Epithelial cell of prostate (primary cell): ENCODE measurements around the gene PUM1.

ENCODE experiments used
- DNase-seq: peaks from one replicate; pipeline ENCODE4 v3.0.0-alpha.2; 2011; ENCODE audit warnings: low read depth, low spot score
- H3K27ac ChIP-seq: fragments of 450-650 bp; 2 replicates; pipeline ENCODE4 v1.5.1; 2017; ENCODE audit warnings: mild to moderate bottlenecking

PUM1 gene

DNA sequence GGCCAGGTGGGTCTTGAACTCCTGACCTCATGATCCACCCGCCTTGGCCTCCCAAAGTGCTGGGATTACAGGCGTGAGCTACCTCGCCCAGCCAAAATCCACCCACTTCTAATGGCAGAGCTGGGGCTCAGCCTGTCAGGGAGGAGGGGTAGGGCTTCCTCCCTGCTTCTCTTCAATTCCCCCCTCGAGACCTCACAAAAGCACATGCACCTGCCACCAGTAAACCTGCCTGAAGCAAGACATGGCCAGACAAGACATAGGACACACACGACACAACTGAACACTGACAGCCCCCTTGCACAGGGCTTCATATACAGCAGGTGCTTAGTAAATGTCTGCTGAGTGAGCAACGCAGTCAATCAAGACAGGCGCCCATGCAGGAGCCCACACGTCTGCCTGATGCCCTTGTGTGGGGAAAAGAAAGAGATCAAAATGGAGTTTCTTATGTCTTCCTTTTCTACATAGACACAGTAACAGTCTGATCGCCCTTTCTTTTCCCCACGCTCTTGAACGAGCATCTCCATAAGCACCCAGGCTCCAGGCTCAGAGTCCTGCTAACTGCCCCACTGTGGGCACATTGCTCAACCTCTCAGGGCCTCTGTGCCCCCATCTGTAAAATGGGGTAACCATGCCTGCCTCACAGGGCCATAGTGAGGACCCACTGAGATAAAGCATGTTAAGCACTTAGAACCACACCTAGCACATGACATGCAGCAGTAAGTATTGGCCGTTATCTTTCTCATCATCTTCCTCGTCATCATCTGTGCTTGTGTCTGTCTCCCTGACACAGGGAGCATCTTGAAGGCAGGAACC, 165.7 kb downstream of the PUM1 start:
- DNase-seq = no peak
- no peak overlapping the region for H3K27ac ChIP-seq

DNA sequence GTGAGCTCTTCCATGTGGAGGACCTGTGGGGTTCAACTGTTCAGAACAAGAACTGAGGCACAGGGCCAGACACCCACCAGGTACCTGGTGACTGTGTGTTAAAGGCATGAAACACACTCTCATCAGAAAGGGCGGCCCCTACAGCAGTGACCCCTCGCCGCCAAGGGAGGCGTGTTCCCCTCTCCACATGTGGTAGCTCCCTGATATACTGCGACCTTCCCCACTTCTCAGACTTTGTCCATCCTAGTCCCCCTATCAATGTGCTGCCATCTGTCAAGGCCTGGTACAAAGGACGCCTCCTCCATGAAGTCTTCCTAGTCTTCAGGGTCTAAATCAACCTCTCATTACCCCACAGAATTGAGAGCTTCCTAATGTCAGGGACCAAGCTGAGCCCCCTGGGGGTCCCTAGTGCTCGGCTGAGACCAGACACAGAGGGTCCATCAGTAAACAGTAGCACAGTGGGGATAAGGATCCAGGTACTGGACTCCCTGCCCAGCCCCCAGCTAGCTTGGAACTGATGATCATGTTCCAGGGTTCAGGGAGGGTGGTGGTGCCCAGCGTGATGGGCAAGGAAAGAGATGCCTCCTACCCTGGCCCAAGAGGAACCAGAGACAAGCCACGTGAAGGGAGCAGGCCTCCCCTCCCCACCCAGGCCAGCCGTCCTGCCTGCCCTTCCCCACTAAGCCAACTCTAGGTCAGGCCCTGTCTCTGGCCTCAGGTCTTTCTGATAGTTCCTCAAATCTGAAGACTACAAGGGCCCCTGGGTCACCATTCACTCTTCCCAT, 167.3 kb downstream of the PUM1 start:
- DNase-seq = no peak
- no peak overlapping the region for H3K27ac ChIP-seq

DNA sequence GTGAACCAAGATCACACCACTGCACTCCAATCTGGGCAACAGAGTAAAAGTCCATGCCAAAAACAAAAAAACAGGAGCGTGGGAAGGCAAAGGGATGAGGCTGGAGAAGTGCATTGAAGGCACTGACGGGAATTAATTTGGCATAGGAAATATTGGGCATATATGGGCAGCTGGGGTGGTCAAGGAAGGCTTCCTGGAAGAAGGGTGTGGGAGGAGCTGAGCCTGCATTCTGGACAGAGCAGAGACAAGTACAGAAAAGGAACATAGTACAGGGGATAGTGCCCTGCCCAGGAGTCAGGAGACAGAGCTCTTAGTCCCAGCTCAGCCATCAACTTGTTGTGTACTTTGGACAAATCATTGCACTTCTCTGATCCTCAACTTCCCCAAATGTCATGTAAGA, 168.6 kb downstream of the PUM1 start:
- no peak for DNase-seq
- H3K27ac ChIP-seq = no peak overlapping the region

DNA sequence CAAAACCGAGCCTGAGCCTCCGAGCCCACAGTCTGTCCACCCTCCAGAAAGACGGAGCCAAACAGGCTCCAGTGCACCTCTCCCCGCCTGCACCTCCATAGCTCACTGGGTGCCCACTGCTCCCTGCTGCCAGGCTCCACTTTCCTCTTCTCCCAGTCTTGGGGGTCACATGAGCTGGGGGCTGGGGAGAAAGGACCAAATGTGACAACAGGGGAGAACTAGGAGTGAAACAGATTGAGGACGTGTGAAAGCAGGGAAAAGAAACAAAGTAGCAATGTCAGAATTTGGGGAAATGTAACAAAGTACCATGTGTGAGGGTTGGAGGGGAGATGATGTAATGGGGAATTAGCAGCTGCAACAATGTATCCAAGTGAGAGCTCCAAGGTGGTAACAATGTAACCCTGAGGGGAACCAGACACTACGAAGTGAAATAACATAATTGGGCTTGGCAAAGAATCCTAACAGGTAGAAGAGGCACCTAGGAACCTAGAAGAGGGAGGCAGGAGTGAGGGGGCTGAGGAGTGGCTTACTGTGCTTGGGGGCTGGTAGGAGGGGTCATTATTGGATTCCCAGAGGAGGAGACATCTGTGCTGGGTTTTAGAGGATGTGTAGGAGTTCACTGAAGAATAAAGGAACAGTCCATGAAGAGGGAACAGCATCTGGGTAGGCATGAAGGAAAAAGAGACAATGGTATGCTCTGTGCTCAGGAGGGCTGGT, 169.4 kb downstream of the PUM1 start:
- no peak overlapping the region for H3K27ac ChIP-seq
- no peak for DNase-seq

DNA sequence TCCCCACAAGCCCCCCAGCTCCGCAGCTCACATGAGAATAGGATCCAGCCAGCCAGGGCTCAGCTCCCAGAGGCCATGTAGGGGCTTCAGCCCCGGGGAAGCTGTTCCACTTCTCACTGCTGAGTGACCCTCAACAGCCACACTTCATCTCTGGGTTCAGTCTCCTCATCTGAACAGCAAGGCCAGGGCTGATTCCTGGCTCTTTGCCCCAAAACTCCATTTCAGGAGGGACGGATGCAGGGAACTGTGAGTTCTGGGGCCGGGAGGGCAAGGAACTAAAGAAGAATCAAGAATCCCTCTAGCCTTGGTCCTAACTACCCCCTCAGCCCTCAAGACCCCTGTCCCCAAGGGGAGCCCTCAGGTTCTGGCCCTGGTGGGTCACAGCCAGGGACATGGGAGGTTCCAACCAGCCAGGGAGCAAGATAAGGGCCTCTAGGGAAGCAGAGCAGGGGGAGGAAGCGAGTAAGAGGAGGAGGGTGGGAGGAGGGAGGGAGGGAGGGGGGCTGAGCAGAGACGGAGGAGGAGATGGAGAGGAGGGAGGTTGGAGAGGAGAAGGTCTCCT, 170.1 kb downstream of the PUM1 start:
- DNase-seq = no peak
- H3K27ac ChIP-seq = no peak overlapping the region

DNA sequence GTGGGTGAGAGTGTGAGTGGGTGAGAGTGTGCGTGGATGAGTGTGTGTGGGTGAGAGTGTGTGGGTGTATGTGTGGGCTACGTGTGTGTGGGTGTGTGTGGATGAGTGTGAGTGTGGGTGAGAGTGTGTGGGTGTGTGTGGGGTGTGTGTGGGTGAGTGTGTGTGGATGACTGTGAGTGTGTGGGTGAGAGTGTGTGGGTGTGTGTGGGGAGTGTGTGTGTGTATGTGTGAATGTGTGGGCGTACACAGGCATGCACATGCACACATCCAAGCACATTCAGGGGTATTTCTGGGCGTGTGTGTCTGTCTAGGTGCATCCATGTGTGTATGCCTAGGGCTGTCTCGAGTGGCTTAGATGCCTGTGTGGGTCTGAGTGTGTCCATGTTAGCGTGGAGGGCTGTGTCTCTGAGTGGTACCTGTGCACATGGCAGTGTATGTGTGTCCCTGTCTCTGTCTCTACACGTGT, 171.0 kb downstream of the PUM1 start:
- DNase-seq = no peak

DNA sequence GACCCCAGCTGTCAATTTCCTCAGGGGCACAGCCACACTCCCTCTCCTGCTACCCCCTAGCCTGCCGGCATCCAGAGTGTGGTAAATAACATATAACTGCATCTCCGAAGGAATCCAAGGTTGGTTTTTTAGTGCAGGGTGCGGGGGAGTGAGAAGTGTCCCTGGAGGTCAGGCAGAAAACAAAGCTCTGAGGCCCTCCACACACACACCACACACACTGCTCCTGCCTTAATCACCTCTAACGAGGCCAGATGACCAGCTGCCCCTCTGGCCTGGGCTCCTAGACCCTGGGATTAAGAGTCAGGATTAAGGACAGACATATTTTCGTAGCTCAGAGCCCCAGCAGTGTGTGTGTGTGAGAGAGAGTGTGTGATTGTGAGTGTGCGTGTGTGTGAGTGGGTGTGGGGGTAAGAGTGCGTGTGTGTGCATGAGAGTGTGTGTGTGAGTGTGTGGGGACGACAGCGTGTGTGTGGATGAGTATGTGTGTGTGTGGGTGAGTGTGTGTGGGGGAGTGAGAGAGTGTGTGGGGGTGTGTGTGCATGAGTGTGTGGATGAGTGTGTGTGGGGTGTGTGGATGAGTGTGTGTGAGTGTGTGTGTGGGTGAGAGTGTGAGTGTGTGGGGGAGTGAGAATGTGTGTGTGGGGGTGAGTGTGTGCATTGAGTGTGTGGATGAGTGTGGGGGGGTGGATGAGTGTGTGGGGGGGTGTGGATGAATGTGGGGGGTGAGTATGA, 171.6 kb downstream of the PUM1 start:
- H3K27ac ChIP-seq = no peak overlapping the region
- no peak for DNase-seq

More for the DNA sequence above, 171.0 kb downstream of the PUM1 start:
- H3K27ac ChIP-seq = no peak overlapping the region

DNA sequence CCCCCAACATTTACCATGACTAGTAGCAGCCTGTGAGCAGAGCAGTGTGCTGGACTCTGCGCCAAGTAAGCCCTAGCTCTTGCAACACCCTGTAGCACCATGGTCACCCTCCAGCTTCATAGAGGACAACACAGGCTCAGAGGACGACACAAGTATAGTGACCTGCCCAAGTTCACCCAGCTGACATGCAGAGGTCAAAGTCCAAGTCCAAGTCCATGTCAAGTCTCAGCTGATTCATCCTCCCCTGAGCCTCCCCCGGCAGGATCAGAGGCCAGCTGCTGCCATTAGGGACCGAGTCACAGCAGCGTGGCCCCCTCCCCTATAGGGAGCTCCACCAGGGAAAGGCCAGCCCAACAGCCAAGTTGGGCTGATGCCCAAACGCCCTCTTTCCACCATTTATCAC, 172.8 kb downstream of the PUM1 start:
- no peak overlapping the region for H3K27ac ChIP-seq
- no peak for DNase-seq

DNA sequence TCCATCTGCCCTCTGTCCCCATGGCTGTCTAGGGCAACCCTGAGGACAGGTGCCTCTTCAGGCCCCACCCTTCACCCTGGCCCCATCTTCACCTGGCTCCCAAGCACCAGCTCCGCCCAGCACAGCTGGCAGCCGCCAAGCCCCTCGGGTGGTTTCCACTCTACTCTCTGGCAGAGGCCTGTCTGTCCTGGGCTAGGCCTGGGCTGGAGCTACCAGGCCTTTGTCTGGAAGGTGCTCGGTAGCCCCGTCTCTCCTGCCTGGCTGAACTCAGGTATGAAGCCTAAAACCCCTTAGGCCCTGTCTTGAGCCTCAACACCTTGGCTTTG, 174.3 kb downstream of the PUM1 start:
- DNase-seq = no peak
- H3K27ac ChIP-seq = no peak overlapping the region

DNA sequence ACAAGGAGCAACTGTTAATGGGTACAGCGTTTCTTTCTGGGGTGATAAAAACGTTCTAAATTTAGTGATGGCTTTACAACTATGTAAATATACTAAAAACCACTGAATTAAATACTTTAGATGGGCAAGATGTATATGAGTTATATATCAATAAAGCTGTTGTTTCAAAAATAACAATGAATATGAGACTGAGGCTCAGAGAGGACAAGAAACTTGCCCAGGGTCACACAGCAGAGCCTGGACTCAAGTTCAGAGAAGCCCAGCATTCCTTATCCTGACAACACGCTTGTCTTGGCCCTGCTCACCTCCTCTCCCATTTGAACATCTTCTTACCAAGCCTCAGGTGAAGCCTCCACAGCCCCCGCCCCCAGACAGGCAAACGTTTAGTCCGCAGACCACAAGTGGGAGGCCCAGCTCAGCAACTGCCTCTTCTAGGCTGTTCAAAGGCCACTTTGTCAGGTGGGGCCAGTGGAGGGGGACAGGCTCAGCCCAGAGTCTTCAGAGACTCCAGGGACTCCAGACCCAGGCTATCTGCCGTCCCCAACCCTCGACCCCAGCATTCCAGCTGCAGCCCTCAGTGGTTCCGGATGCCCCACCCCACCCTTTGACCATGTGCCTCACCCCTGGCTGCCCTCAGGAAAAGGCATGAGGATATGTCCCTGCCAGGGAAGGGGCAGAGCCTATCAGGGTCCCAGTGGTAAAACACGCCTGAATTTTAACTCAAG, 174.9 kb downstream of the PUM1 start:
- no peak overlapping the region for H3K27ac ChIP-seq
- no peak for DNase-seq

DNA sequence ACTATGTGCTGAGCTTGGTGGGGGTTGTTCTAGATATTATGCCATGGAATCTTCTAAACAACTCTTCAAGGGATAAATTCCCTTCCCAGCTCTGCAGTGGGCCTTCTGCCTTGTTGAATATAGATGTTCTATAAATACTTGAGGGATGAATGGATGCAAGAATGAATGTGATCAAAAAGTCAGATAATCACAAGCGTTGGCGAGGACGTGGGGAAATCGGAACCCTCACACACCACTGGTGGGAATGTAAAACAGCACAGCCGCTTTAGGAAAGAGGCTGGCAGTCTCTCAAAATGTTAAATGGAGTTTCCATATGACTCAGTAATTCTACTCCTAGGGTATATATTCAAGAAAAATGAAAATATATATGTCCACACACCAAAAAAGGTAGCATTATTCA, 176.0 kb downstream of the PUM1 start:
- no peak for DNase-seq
- H3K27ac ChIP-seq = no peak overlapping the region

DNA sequence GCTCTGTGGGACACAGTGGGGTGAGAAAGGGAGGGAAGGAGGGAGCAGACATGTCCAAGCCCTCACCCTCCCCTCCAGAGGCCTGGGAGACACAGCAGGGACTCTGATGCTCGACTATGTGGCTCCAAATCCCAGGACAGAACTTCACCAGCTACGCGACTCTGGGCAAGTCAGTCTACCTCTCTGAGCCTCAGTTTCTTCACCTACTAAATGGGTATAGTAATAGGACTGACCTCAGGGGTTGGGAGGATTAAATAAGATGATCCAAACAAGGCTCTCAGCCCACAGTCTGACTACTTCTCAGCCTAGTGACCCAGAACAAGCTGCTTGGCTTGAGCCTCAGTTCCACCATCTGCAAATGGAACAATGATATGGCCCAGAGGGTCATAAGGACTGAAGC, 176.5 kb downstream of the PUM1 start:
- no peak overlapping the region for H3K27ac ChIP-seq
- DNase-seq = no peak

DNA sequence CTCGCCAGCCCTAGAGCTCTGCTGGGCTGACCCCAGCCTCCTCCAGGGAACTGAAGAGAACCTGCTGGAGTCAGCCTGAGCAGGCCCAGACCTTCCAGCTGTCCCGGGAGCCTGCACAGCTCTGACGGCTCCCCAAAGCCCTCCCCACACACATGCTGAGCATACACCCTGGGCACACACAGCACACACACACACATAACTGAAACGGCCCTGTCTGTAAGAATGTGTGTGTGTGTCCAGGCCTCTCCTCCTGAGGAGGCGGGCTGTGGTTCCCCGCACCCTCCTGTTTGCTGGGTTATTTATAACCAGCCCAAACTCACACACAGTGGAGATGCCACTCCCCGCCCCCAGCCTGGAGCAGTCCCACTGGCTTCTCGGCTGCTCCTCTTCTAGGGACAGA, 177.1 kb downstream of the PUM1 start:
- H3K27ac ChIP-seq = no peak overlapping the region
- DNase-seq = no peak

DNA sequence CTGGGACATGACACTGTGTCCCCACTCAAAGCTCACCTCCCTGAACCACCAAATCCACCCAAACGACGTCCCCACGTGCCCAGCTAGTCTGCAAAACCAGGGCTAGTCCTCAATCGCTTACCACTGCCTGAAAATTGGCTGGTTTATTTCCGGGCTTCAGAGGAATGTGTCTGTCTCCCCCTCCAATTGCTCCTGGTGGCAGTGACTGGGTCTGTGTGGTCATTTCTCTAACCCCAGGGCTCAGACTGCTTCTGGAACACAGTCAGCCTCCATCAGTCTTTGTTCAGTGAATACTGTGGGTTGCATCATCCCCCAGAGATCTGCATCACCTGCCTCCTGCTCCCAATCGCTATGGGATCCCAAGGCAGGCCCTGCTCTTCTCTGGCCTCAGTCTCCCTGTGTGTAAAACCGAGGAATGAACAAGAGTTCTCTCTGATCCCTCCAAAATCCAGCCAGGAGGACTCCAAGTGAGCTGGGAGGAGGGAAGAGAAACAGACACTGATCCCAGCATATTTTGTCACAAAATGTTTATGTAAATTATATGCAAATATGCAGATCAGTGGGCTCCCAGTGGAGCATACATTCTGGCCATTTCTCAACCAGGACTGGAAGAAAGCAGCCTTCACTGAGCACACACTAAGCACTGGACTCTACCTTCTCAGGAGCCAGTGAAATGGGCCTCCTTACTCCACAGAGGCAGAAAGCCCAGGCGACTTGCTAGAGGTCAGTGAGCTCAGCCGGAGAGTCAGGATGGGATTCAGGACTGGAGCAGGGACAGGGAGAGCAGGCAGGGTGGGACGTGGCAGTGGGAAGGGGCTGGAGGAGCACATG, 177.8 kb downstream of the PUM1 start:
- no peak overlapping the region for H3K27ac ChIP-seq
- no peak for DNase-seq

DNA sequence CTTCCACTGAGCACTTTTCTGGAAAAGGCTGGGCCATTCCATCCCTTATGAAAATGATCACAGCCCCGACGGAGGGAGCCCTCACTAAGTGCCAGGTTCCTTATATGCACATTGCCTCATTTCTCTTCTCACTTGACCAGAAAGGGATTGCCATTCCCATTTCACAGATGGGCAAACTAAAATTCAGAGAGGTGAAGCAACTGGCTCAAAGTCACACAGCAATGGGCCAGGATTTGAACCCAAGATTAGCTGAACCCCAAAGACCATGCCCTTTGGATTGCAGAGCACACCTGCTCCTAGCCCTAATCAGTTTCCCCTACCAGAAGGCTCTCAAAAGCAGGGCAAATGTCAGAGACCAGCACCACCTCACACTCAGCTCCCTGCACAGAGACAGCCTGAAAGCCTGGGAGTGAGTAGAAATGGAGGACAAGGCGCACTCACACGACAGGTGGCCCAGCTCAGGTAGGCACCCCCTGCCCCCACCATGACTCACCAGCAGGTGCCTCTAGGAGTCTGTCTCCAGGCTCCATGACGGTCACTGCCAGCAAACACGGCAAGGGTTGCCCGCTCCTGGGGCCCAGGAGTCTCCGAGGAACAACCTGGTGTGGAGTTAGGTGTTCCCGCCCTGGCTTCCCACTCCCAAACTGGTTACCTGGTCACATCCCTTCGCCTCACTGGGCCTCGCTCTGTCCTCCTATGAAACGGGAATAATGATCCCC, 178.6 kb downstream of the PUM1 start:
- H3K27ac ChIP-seq = no peak overlapping the region
- DNase-seq = no peak

DNA sequence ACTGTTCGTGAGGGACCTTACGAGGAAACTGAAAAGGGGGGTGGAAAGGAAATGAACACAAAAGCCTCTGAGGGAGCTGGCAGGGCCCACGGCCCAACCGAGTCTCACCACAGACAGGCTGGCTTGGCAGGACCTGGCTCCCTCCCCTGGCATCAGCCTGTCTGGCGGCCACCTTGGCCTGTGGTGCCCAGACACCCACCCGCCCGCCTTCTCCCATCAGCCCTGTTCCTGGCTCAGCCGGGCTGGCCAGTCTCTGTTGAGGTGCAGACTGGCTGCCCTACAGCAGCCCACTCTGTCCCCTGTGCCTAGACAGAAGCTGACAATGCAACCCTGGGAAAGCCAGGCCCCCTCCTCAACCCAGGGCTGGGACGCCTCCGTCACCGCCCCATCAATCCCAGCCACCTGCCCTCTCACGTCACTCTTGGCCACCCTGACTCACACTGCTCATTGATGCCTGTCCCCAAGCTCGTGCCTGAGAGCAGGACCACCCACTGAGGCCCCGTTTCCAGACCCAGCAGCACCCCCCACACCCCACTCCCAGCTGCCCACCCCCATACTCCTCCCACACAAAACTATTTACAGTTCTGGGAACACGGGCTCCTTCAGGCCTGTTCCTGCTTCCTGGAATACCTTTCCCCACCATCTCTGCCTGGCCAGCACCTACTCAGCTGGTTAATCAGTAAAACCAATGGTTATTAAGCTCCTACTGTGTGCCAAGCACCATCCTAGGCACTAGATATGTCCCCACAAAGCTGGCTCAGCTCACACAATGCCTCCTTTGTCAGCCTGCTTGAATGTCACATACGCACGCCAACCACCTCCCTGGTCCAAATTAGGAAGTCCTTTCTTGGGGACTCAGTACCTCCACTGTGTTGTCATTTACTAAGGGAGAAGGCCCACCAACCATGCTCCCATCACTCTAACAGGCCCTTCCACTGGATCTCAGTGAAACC, 179.7 kb downstream of the PUM1 start:
- DNase-seq = no peak
- H3K27ac ChIP-seq = no peak overlapping the region

DNA sequence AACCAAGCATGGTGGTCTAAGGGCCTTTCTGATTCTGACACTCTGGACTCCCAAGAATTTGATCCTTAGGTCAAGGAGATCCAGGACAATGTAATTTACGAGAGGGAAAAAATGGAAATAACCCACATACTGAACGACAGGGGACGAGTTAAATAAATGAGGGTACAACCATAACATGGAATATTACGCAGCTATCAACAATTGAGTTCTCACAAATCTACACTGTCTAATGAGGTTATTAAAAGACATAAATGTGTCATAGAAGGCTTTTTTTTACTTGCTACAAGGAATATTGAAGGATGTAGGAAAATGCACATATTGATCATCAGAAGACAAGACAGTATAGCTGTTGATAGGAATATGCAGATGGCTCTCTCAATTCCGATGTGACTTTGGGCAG, 180.8 kb downstream of the PUM1 start:
- H3K27ac ChIP-seq = no peak overlapping the region
- no peak for DNase-seq
